RWPE1 (cell line): ENCODE data around the gene PAX9.

Experiments used
- CTCF ChIA-PET: fragments of 350-600 bp; sonication (Branson Sonifier 250); formaldehyde crosslinking; extraction: SDS; loops from one replicate; lab custom pipeline; 2021; lab: Yijun Ruan, JAX
- POLR2A ChIA-PET: fragments of 400-600 bp; formaldehyde crosslinking; extraction: SDS; loops from one replicate; lab custom pipeline; 2020; ENCODE audit warnings: antibody characterized with exemption; ENCODE audit not compliant: low non-redundant PET; lab: Yijun Ruan, JAX
- DNase-seq: peaks from one replicate; pipeline ENCODE4 v3.0.0; 2012; ENCODE audit warnings: low spot score
- H3K27ac ChIP-seq: fragments of 450-650 bp; 2 replicates; pipeline ENCODE4 v1.5.1; 2017
- CTCF ChIP-seq: fragments of 450-650 bp; conservative IDR thresholded peaks from 2 replicates; pipeline ENCODE4 v1.5.1; 2017; ENCODE audit warnings: low read depth, mild to moderate bottlenecking

PAX9 gene

GRCh38 chr14:36702474-36702873 is 40.8 kb downstream of the PAX9 start:
- DNase-seq, result no peak
- ChIA-PET CTCF (interaction anchor here (0.7 kb wide), 1 partner anchor 226 kb away, joined by 3 read pairs; no protein-coding TSS in a partner anchor), POLR2A (no interaction called here)
- H3K27ac ChIP-seq, result no peak overlapping the region
- TF ChIP-seq CTCF, result no peak

- CTCF ChIA-PET, result no interaction called here
- POLR2A ChIA-PET, result no interaction called here
- DNase-seq, result no peak
- no peak for TF ChIP-seq CTCF
- no peak overlapping the region for H3K27ac ChIP-seq
Measured at GRCh38 chr14:36707570-36707969, 45.9 kb downstream of the PAX9 start.

- no peak for DNase-seq
- no peak for TF ChIP-seq CTCF
- CTCF ChIA-PET, result no interaction called here
- POLR2A ChIA-PET, result no interaction called here
- no peak overlapping the region for H3K27ac ChIP-seq
Measured at GRCh38 chr14:36713960-36714703, 52.5 kb downstream of the PAX9 start.

- no peak for TF ChIP-seq CTCF
- POLR2A ChIA-PET, result no interaction called here
- DNase-seq, result peak; percentile 0
- no peak overlapping the region for H3K27ac ChIP-seq
- CTCF ChIA-PET, result interaction anchor here (0.5 to 1.5 kb wide), 2 partner anchors 225 to 1839 kb away, joined by 3 to 4 read pairs; no protein-coding TSS in a partner anchor
Measured at GRCh38 chr14:36716614-36717184, 55.0 kb downstream of the PAX9 start.

GRCh38 chr14:36717363-36717762 is 55.7 kb downstream of the PAX9 start:
- no peak overlapping the region for H3K27ac ChIP-seq
- POLR2A ChIA-PET, result no interaction called here
- TF ChIP-seq CTCF, result no peak
- CTCF ChIA-PET, result interaction anchor here (0.6 to 1.5 kb wide), 2 partner anchors 12 to 225 kb away, joined by 3 read pairs; no protein-coding TSS in a partner anchor
- no peak for DNase-seq

GRCh38 chr14:36718216-36718615 is 56.6 kb downstream of the PAX9 start:
- POLR2A ChIA-PET, result no interaction called here
- no peak for TF ChIP-seq CTCF
- DNase-seq, result no peak
- CTCF ChIA-PET, result interaction anchor here (0.6 to 1.5 kb wide), 3 partner anchors 13 to 480 kb away, joined by 3 read pairs; no protein-coding TSS in a partner anchor
- no peak overlapping the region for H3K27ac ChIP-seq
